SHP77 (cell line): Measurements from ENCODE around the gene ANKRD63.

ENCODE experiments used
- DNase-seq, 2 experiments: peaks; one replicate each; lab custom pipeline; 2025; lab: John Stamatoyannopoulos, UW

ANKRD63 gene

DNA sequence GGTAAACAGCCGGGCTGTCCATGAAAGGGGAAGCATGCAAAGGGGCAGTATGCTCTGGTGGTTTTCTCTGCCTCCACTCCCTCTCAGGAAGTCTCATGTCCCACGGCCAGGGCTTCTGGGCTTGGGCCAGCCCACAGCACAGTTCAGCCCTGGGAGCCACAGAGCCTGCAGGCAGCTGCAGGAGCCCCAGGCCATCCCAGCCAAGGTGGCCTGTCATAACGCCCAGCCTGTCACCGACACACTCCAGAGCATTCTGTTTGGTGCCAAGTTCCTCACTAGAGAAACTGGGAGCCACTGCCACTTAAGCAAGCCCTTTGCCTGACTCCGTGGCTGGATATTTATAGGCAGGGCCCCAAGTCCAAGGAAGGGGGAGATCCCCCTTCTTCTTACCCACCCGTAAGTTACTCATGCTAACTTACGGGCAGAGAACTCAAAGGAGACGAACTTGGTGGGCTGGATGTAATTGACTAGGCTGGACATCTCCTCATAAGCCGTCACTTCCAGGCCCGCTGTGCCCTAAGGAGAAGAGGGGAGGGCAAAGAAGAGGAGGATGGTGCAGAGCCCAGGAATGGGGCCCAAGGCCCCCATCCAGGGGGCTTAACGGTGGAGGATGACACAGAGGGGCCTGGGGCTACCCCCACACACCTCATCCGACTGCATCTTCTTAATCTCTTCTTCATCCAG lies 13.2 kb upstream of the ANKRD63 start:
- no peak for DNase-seq

DNA sequence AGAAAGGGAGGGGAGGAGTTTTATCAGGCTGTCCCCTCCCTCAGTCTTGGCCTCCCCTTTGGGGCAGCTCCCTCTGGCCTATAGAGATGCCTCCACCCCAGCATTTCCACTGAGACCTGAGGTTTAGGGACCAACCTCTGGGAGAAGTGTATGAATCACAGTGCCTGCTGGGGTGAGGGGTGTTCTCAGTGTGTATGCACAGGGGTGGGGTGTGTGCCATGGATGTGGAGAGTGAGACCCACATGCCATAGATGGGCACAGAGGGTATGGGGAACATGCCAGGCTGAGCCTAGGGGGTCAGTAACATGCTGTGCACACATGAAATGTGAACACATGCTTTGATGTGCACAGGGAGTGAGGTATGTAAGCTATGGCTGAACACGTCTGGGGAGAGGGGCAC lies 12.4 kb upstream of the ANKRD63 start:
- DNase-seq = no peak

DNA sequence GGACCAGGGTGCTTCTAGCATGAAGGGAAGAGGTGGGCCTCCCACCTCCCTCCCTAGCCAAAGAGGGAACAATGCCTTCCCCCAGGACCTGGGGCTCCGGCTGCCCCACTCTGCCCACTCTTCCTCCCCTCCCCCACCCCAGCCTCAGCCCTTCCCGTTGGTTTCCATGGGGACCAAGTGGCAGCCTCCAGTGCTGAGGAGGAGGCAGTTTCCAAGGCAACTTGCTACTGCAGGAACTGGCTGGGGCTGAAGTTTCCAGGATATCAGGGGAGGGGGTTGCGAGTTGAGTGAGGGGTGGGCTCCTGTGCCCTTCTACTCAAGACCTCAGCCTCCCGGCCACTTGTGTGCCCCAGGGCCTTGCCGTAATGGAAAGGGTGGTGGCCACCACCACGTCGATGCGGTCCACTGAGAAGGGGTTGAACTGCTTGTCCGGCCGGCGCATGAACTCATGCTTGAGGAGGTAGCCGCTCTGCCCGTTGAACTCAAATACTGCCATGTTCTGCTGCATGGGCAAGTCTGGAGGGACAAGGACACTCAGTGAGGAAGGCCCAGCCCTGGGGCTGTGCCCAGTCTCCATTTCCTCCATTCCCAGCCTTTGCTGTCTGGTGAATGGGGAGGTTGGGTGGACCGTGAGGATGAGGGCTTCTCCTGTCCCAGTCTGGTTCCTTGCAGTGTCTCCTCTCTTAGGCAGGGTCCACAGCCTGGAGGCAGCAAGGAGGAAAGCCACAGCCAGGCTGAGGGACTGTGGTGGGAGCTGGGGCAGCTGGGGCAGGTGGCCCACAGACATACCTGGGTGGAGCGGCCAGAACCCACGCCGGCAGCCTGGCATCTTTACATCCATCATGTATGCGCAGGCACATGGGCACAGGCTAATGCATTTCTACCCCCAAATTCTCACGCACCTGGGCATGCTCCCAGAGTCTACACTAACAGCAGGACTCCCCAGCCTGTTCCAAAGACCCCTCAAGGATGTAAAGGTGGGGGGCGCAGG lies 11.3 kb upstream of the ANKRD63 start:
- DNase-seq = no peak

DNA sequence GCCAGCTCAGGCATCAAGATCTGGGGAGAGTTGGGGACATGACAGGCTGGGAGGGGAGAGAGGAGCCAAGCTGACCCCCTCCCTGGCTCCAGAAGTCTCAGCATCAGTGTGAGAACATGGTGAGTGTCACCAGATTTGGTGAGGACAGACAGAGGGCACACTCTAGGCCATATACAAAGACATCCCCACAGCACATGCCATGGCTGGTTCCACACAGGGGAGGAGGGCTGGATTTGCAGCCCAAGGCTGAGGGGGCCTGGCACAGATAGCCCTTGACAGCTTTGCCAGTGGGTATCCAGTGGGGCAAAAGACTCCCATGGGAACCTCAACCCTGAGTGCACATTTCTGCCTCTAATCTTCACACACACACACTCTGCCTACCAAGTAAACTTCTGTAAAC lies 10.1 kb upstream of the ANKRD63 start:
- DNase-seq = no peak

DNA sequence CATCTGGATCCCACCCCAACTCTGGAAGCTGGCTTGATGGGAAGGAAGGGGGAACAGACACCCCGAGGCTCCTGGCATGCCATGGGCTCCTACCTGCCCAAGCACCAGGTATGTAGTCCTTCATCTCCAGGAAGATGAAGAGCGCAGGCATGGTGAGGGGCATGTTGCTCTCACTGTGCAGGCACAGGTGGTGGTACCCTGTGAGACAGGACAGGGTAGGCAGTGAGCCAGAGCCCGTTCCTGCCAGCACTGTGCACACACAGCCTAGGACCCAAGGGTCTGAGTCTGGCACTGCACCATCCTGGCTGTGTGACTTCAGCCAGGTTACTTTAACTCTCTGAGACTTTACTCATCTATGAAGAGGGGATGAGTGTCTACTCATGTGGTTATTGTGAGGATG lies 9.4 kb upstream of the ANKRD63 start:
- no peak for DNase-seq

DNA sequence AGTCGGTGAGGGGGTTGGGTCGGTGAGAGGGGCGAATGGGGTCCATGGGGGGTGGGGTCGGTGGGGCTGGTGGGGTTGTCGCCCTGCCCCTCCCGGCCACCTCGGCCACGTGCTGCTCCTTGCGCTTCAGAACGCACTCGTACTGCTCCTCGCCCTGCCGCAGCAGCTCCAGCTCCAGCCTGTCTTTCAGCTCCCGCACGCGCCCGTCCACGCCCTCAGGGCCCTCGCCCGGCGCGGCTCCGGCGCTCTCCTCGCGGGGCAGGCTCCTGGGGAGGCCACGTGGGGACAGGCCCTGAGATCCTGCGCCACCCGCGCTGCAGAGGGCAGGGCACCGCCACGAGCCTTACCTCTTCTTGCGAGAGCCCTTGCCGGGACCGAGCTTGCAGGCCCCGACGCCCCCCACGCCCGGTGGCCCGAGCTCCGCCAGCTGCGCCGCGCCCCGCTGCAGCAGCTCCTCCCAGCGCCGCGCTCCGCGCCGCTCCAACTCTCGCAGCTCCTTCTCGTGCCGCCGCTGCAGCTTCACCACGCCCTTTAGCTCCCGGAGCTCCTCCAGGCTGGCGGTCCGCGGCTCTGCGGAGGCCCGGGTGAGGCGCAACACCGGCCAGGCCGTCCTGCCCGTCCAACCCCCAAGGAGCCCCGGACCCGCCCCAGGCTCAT lies 8.2 kb upstream of the ANKRD63 start:
- DNase-seq = peak; percentile 49 to 75

DNA sequence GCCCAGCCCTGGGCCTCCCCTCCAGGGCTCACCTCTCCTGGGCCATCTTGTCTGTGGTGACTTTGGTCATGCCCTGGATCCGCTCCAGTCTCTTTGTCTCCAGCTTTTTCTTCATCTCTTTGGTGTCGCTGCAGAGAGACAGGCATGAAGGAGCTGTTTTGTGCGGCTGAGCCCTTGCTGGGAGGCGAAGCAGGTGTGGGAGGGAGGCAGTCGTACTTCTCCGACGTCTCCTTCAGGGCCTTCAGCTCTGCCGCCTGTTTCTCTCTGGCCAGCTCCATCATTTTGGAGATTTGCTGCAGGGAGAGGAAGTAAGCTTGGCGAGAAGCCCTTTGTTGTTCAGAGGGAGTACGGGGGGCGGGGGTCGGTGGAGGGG lies 7.7 kb upstream of the ANKRD63 start:
- no peak for DNase-seq

DNA sequence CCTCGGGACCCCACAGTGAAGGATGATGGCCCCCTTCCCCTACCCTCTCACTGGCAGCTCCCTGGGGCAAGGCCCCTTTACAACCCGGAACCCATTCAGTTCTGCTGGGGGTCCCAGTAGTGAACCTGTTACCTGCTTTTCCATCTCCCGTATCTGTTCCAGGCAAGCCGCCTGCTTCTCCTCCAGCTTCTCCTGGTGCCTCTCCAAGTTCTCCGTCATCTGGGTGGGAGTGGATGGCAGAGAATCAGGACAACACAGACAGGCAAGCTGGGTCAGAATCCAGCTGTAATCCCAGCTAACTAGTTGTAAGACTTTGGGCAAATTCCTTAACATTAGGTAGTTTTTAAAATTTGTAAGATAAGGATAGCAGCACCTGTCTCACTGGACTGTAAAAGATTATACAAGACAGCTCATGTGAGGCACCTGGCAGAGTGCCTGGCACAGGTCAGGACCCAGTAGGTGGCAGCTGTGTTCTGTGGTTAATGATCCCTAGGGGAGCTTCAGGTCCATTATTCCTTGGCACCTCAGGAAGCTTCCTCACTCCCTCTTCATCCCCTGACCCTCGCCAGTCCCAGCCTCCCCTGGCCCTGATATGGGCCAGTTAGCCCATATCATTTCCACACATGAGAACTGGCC lies 6.4 kb upstream of the ANKRD63 start:
- DNase-seq = peak in 1 of 2 experiments; percentile 37

DNA sequence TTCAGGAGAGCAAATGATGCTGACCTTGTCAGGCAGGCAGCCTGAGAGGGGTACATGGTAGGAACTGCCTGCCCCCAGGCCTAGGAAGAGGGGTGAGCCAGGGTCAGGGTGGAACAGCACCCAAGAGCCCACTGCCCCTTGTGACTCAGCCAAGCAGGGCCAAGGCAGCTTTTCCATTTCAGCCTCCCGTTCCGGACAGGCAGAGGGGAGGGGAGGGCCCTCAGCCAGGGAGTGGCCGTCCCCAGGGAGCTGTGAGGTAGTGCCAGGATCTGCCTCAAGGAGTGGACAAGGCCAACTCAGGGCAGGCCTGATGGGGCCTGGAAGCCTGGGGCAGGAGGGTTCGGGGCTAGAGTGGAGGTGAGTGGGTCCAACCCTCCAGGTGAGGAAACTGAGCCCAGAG lies 5.1 kb upstream of the ANKRD63 start:
- no peak for DNase-seq

DNA sequence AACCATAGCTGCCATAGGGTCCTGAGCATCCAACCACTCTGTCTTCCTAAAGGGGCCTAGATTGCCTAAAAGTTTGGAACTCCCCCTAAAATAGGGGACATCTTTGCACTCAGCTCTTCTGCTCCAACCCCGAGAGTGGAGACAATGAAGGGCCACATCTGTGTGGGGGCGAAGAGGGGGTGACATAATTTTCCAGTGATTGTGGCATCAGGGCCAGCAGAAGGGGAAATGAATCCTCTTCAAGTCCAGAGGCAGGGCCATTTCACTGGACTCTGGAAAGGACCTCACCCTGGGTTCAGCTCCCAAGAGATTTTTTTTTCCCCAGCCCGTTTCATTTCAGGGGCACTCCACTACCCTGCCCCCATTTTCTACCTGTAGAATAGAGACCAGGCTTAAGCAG lies 4.6 kb upstream of the ANKRD63 start:
- no peak for DNase-seq

DNA sequence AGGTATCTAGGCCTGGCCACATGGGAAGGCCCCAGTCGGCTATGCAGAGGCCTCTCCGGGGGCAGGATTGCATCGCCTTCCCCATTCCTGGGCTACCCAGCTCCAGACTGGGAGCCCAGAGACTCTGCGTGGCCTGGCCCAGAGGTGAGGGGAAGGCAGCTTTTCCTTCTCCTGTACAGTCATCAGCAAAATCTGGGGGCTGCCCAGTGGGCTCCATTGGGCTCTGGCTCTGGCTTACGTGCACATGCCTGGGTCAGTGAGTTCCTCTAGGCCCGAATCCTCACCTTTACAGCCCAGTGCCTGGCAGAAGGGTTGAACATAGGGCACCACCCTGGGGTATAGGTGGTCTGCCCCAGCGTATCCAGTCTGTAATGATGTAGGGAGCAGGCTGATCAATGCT lies 3.9 kb upstream of the ANKRD63 start:
- DNase-seq = no peak

DNA sequence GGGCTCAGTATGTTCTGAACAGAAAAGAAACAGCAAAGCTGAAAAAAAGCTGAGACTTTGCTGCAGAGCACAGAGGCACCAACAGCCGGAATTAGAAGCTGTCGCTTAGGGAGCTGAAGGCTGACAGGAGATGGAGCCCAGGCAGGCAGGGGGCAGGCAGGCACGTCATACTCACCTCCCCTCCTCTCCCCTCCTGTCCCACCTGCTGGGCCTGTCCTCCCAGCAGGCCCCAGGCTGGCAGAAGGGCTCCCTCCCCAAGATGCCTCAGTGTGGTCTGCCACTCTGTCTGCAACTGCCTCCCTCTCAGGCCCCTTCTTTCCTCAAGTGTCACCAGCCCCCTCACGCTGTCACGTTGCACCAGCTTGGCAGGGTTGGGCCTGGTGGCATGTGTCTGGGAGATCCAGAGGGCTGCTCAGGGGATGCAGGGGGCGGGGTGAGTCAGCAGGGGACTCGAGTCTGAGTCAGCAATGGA lies 3.2 kb upstream of the ANKRD63 start:
- no peak for DNase-seq

DNA sequence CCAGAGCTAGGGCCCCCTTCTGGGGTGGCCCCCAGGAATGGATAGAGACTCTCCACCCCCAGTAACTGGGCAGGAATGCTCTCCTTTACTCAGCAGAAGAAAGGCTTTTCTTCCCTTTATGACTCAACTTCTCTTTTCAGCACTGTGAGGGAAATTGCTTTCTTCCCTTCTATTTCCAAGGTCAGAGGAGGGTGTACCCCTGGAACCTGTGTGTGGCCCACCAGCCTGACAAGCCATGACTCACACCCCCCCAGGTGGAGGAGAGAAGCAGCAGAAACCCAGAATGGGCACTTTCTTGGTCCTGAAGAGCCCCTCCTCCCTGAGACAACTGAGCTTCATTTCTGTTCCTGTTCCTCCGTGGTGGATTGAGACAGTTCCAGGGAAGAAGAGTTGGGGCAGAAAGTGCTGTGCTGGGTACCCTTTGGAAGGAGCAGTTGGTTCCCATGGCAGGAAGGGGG lies 2.7 kb upstream of the ANKRD63 start:
- DNase-seq = no peak

DNA sequence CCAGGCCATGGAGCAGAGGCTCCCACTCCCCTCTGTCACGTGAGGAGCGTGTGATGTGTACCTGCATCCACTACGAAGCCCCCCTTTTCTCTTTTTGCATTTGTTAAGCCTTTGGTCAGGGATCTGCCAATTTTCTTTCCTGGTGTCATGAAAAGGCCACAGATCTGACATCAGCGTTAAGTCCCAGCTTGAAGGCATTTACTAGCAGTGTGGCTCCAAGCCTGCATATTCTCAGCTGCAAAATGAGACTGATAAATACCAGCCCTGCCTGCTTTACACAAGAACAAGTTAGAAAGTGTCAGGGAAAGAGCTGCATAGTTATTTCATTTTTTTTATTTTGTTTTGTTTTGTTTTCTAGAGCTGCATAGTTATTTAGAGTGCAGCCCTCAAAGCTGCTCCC lies 2.3 kb upstream of the ANKRD63 start:
- DNase-seq = no peak

DNA sequence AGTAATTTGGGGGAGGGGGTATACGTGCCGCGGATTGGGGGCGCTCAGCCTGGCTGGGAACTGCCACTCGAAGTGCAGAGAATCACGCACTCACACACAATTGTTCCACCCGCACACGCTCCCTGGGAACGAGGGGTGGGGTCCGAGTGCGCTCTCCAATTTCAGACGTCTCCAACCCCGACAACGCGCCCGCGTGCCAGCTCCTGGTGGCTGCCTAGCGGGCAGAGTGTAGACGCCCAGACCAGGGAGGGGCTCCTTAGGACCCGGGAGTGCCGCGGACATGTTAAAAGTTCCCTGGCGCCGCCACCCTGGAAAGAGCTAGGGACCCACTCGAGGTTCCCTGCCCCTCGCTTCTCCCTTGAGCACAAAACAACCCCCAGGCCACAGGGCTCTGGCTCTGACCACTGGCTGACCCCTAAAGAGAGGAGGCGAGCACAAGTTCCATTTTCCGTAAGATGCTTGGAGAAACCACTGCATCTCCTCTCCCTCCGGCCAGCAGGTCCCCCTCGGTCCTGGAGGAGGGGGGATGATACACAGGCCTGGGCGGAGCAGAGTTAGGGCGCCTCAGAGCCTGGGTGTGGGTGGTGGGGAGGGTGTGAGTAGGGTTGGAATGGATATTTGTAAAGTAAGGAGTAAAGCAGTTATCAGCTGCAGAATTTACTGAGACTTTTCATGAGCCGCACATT lies 894 bp upstream of the ANKRD63 start:
- no peak for DNase-seq

DNA sequence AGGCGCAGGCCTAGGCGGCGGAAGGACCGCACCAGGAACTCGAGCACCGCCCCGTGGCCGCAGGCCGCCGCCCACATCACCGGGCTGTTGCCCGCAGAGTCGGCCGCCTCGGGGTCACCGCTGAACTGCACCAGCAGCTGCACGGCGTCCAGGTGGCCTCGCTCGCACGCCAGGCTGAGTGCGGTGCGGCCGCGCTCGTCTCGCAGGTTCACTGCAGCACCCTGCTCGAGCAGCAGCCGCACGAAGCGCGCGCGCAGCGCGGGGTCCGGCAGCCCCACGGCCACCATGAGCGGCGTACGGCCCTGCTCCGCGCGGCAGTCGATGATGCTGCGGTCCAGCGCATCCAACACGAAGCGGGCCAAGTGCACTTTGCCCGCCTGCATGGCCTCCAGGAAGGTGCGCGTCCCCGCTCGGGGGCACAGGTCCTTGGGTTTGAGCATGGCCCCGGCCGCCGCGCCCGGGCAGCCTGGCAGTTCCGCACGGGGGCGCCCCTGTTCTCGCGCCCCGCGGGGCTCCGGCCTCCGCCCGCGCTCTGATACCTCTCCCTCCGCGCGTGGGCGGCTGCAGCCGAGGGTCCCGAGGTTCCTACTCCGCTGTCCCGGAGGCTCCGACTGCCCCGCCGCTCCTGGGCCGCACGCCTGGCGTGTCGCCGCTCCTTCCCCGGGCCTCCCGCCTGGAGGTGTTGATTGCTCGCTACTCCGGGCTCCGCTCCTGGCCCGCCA lies 556 bp downstream of the ANKRD63 start:
- DNase-seq = peak; percentile 42 to 70

DNA sequence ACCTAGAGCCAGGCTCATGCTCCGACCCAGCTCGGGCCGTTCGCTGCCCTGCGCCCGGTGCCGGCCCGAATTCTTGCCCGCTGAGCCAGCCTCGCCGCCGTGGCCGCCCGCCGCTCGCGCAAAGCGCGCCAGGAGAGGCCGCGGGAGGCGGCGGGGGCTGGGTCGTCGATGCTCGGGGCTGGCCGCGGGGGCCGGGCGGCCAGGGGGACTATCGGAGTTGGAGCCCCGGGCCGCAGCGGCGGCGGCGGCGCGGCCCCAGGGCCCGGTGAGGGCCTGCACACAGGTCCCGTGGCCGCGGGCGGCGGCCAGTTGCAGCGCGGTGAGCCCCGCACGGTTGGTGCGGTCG lies 1.1 kb downstream of the ANKRD63 start:
- no peak for DNase-seq

DNA sequence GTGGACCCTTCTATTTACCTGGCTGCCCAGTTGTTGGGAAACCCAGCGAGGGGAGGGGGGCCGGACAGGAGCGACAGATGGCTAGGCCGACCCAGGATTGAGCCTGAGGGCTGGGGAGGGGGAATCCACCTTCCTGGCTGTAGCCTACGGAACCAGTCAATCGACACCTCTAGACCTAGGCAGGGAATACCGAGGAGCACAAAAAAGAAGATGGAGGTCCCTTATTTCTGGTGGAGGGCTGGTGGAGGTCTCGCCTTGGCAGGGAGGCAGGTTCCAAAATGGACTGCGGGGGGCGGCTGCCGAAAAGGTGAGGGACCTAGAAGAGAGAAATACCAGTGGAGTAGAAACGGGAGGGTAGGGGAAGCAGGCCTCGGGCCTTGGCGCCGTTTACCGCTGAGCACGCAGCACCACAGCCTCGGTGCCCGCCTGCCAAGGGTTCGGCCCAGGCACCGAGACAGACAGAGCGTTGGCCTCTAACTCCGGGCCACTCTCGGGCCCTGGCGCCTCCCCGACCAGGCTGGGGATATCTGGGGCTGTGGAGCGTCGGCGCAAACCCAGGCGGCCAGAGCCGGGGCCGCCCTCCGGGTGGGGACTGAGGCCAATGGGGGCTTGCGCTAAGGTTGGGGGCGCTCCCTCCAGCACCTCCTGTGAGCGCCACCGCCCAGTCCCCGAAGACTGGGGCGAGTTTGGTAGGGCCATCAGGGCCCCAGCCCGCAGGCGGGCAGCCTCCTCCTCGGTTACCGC lies 1.6 kb downstream of the ANKRD63 start:
- DNase-seq = no peak

DNA sequence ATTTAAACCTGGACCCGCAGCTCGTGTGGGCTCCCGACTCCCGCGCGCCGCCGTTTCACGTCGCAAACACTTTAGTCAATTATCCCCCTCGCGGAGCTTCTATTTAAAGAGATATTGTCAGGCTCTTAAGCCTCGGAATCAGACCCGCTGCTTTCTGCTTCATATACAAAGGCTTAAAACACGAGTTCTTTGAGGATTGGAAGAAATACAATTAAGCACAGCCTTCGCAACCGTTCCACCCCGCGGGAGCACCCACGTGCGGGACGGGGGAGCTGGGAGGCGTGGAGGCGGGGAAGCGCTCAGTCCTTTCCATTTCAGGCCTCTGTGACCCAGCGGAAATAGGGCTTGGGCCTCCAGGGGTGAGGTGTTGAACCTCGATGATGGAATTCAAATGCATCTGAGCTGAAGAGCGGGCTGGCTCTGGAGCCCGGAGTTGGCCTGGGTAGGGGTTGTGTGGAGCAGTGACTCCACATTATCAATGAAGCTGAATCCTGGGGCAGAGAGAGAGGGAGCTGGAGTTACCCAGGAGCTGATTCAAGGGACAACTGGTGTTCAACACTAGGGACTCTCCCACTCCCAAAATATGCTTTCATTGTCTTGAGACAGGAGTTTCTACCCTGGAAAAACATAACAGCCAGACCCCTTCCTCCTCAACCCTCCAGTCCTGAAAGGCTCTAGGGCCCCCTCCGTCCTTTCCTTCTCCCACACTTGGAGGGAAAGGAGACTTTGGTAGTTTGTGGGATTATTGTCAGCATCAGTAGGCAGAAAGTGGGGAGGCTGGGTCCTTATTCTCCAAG lies 2.4 kb downstream of the ANKRD63 start:
- DNase-seq = no peak
